ENCODE data around the gene TCF25.
A peak's percentile ranks its signal among the peaks of the same experiment; 100 is the strongest.
"Not testable (repeated sequence)": the region's sequence is repeated elsewhere in the genome, so short reads cannot be mapped to it uniquely, and the experiment has no call there.

TCF25 gene

GRCh38 chr16:89873109-89873971, at the start of gene TCF25:
TCF25 (plus strand) TSS chr16:89873592; CDS start chr16:89873668, 76 bp downstream.
- peak; percentile 54 for DNase-seq

GRCh38 chr16:89823824-89824148, 49.6 kb upstream of the TCF25 start:
- DNase-seq, result not testable (repeated sequence)

- no peak for DNase-seq
These were observed 46.6 kb upstream of the TCF25 start for GRCh38 chr16:89826531-89827382.

- no peak for DNase-seq
These were observed 45.8 kb upstream of the TCF25 start for GRCh38 chr16:89827383-89828198.

- DNase-seq, result no peak
These were observed 45.1 kb upstream of the TCF25 start, which contains the start of gene SPIRE2 for GRCh38 chr16:89828199-89828869. SPIRE2 (plus strand) TSS chr16:89828475; CDS start chr16:89828551, 76 bp downstream.

GRCh38 chr16:89828870-89829629, 44.3 kb upstream of the TCF25 start:
- no peak for DNase-seq

GRCh38 chr16:89829630-89830437, 43.6 kb upstream of the TCF25 start:
- DNase-seq, result no peak

GRCh38 chr16:89831810-89832328, 41.5 kb upstream of the TCF25 start:
- DNase-seq, result peak; percentile 37

GRCh38 chr16:89833664-89834363, 39.6 kb upstream of the TCF25 start:
- DNase-seq, result not testable (repeated sequence)

GRCh38 chr16:89834813-89835363, 38.5 kb upstream of the TCF25 start:
- not testable (repeated sequence) for DNase-seq

GRCh38 chr16:89836484-89836883, 36.9 kb upstream of the TCF25 start:
- DNase-seq, result not testable (repeated sequence)

GRCh38 chr16:89837014-89837546, 36.3 kb upstream of the TCF25 start:
- no peak for DNase-seq

GRCh38 chr16:89841275-89841674, 32.1 kb upstream of the TCF25 start:
- no peak for DNase-seq

GRCh38 chr16:89842471-89843408, 30.7 kb upstream of the TCF25 start:
- DNase-seq, result no peak

GRCh38 chr16:89843409-89844350, 29.7 kb upstream of the TCF25 start:
- no peak for DNase-seq

GRCh38 chr16:89844739-89845339, 28.6 kb upstream of the TCF25 start:
- no peak for DNase-seq
